HG03175 (cell line): ENCODE data around the gene JADE1.
A peak's percentile ranks its signal among the peaks of the same experiment; 100 is the strongest.

Experiments used
- ATAC-seq: cut with Tn5 transposase; IDR thresholded peaks from one replicate; pipeline ENCODE4 v1.9.1; 2021; ENCODE audit warnings: mild to moderate bottlenecking, moderate library complexity; ENCODE audit not compliant: unreplicated experiment

The JADE1 gene

GRCh38 chr4:128840711-128841318 is 31.3 kb downstream of the JADE1 start:
- ATAC-seq: no peak

DNA sequence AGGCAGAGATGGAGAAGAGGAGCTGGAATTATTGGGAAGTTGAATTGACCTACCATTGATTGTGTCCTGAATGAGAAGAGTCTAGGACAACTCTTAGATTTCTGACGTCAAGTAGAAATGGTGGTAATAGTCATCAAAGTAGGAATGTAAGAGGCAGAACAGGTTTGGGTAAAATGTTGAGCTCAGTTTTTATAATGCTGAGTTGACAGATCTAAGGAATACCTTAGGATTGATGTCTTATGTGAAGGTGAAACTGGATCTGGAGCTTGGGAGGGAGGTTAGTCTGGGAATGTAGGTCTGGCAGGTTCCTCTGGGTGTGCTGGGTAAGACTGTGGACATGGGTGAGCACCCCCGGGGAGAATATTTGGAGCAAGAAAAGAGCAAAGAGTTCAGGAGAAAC is 31.9 kb downstream of the JADE1 start:
- no peak for ATAC-seq

- no peak for ATAC-seq
Observed at GRCh38 chr4:128844931-128845330, 35.4 kb downstream of the JADE1 start.

- no peak for ATAC-seq
Observed at GRCh38 chr4:128846063-128846462, 36.6 kb downstream of the JADE1 start.

DNA sequence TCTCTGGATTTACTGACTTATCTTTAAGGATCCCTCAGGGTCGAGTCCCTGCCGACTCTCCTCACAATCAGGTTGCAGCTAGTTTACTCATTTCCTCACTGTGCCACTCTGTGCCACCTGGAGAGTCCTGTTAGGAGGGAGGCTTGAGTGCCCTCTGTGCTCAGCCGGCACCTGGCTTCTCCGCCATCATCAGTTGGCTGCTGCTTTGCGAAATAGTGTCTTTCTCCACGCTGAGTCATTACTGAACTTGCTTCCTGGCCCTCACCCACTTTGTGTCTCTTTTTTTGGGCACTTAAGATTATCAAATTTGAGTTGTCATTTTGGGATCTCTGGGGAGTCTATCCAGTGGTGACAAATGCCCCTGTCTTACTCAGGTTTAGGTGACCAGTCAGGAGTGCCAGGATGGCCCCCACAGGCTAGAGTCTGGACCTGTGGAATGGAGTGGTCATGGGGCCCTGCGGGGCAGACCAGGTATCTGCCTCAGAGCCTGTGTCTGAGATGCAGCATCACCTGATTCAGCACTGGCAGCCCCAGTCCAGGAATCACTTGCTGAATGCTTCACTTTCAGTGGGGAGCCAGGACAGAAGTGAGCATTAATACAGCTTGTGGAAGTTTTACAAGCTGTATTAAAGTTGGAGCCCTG is 37.7 kb downstream of the JADE1 start:
- ATAC-seq: no peak

GRCh38 chr4:128848461-128848860 is 39.0 kb downstream of the JADE1 start:
- ATAC-seq: no peak

- ATAC-seq: no peak
Observed at GRCh38 chr4:128850252-128850651, 40.8 kb downstream of the JADE1 start.

DNA sequence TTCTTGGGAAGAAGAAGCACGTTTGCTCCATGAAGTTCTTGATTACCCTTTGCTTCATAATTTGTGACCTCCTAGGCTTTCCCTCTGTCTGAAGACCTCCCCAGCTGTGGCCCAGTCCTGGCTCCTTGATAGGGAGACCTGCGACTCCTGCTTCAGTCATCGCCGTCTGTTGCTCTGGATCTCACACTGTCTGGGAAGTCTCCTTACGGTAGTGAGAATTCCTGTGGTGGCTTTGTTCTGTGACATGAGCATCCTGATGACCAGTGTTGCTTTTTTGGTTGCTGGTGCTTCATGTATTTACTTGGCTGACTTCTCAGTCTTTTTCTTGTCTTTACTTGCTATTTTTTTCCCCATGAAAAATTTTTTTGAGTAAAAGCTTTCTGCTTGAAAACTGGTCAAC is 44.2 kb downstream of the JADE1 start:
- no peak for ATAC-seq

DNA sequence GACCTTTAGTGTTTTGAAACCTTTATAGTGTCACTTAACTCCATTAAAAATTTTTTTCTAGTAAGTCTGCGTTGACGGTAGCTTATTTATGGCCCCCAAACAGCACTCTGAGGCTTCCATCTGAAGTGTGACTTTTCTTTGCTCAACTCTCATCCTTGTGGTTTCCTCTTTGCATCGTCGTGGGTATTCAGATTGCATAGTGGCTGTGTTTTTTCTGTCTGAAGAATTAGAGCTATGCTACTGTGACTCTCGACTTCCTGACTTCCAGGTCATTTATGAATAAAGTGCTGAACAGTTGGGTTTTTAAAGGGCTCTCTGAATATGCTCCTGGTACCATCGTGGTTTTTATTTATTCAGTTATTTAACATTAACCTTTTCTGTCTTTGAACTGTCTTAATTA is 44.9 kb downstream of the JADE1 start:
- peak; percentile 87 for ATAC-seq

DNA sequence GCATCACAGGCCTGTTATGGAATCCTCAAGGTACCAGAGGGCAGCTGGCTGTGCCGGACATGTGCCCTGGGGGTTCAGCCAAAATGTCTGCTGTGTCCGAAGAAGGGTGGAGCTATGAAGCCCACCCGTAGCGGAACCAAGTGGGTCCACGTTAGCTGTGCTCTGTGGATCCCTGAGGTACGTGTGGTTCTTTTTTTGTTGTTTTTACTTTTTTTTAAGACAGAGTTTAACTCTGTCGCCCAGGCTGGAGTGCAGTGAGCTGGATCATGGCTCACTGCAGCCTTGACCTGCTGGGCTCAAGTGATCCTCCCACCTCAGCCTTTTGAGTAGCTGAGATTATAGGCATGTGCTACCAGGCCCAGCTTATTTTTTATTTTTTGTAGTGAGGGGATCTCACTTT is 46.1 kb downstream of the JADE1 start:
- no peak for ATAC-seq

- no peak for ATAC-seq
Observed at GRCh38 chr4:128856246-128856645, 46.7 kb downstream of the JADE1 start.

DNA sequence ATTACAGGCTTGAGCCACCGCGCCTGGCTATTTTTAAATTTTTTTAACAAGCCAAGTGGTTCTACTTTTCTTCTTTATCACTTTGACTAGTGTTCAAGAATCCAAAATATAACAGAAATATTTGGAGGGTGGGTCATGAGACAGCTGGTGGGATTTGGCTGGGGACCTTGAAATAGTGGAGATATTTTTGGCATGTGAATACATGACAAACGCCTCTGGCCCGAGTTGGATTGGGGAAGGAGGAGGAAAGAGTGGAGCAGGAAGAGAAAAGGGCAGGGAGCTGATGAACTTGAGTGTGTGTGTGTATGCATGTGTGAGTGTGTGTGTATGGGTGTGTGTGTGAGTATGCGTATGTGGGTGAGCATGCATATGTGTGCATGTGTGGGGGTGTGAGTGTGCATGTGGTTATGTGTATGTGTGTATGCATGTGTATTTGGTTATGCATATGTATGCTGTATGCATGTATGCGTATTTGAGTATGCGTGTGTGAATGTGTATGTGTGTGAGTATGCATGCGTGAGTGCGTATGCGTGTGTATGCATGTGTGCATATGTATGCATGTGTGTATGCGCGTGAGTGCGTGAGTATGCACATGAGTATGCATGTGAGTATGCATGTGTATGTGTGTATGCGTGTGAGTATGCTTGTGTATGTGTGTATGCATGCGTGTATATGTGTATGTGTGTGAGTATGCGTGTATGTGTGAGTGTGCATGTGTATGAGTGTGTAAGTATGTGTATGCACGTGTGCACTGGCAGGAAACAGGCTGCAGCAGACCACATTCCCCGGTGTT is 49.6 kb downstream of the JADE1 start:
- no peak for ATAC-seq

DNA sequence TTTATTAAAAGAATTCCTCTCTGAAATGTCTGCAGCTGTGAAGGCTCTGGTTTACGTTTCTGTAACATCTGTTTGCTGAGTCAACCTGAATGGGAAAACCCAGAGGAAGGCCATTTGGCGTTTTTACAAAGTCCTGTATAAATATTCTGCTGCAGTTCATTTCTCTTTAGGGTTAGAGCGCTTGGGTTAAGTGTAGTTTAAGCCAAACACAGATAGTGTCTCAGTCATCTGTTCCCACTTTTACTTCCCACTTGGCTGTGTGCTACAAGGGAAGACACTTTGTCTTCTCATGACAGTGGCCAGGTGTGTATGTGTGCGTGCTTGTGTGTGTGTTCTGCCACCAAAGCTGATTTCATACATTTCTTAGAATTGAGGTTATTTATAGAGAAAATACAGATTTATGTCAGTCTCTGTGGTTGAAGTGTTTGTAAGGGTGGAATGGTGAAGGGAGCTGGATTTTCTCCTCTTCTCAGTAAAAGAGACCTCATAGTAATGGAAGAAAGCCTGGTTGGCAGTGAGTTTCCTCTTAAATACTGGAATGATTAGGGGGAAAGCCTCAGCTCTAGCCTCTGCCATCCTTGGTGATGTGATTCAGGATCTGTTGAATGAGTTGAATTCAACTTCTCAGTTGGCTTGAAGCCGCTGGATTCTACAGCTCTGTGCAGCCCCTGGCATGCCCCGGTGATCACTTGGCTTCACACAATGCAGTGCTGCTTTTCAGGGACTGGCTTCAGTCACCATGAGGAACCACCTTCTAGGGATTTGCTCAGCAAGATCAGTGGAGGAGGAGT is 50.6 kb downstream of the JADE1 start:
- no peak for ATAC-seq

DNA sequence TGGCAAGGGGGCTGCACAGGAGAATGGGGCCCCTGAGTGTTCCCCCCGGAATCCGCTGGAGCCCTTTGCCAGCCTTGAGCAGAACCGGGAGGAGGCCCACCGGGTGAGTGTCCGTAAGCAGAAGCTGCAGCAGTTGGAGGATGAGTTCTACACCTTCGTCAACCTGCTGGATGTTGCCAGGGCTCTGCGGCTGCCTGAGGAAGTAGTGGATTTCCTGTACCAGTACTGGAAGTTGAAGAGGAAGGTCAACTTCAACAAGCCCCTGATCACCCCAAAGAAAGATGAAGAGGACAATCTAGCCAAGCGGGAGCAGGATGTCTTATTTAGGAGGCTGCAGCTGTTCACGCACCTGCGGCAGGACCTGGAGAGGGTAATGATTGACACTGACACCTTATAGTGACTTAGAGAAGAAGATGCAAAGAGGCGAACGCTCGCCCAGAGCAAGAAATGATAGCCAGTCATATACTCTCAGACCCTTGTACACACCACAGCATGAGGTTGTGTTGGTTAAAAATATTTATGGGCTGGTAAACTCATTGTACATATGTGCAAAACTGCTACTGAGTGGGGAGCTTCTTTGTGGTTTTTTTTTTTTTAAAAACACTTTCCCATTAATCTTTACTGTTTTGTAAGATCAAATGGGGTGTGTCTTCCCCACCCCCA is 52.5 kb downstream of the JADE1 start:
- no peak for ATAC-seq

- ATAC-seq: no peak
Observed at GRCh38 chr4:128862608-128863311, 53.3 kb downstream of the JADE1 start.

DNA sequence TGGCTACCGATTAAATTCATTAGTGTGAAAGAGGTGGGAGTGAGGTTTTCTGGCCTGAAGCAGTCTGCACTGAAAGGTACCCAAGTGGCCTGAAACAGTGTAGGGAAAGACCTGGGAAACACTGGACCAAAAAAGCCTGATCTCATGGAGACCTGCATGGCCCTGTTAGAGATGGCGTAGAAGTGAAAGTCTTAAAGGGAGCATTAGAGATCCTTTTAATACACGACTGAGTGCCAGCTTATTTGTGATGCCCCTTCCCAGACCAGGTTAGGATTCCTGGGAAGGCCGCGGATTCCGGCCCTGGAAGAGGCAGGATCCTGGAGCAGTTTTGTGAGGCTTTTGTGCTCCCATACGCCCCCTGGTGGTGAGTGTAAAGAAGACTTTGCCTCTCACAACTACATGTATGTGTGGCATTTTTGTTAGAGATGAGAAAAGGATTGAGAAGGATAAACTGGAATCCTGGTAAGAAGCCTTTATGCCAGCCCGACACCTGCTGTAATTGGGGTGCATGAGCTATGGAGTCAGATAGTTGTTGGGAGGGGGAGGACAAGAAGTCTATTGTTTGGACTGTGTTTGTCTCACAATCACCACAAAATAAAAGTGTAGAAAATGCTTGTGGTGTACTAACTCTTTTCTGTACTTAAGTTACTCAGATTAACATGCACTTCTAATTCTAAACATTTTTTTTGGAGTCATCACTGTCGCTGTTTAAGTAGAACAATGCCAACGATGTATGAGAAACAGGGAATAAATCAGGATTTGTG is 54.0 kb downstream of the JADE1 start:
- peak; percentile 46 for ATAC-seq

- ATAC-seq: no peak
Observed at GRCh38 chr4:128865132-128865531, 55.6 kb downstream of the JADE1 start.

DNA sequence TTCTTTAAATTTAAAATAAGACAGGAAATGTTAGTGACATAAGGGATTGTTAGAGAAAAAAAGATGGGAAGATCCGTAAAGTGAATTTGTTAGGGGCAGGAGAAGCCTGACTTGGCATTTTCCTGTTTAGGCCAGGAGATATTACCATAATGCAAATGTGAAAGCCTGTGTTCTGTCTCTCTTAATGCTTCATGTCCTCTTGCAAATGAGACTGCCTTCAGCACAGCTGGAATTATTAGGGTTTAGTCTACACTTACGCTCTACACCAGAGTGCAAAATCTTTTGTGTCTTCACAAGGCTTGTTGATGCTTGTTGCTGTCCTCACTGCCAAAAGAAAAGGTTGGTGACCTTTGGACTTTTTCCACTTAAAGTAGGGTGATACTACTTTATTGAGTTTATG is 56.8 kb downstream of the JADE1 start:
- ATAC-seq: no peak

- ATAC-seq: no peak
Observed at GRCh38 chr4:128866691-128867090, 57.2 kb downstream of the JADE1 start.

GRCh38 chr4:128868758-128869157 is 59.3 kb downstream of the JADE1 start:
- no peak for ATAC-seq
